ENCODE results near the gene DUS1L. TPM values are rescaled to one million over a fixed set of nuclear protein-coding genes. Genes with fewer than 3 reads are reported as not detected.

DUS1L gene
- total and polyA plus RNA-seq, 12 donors, result 34.1 to 191 (median 44.1) TPM

DNA sequence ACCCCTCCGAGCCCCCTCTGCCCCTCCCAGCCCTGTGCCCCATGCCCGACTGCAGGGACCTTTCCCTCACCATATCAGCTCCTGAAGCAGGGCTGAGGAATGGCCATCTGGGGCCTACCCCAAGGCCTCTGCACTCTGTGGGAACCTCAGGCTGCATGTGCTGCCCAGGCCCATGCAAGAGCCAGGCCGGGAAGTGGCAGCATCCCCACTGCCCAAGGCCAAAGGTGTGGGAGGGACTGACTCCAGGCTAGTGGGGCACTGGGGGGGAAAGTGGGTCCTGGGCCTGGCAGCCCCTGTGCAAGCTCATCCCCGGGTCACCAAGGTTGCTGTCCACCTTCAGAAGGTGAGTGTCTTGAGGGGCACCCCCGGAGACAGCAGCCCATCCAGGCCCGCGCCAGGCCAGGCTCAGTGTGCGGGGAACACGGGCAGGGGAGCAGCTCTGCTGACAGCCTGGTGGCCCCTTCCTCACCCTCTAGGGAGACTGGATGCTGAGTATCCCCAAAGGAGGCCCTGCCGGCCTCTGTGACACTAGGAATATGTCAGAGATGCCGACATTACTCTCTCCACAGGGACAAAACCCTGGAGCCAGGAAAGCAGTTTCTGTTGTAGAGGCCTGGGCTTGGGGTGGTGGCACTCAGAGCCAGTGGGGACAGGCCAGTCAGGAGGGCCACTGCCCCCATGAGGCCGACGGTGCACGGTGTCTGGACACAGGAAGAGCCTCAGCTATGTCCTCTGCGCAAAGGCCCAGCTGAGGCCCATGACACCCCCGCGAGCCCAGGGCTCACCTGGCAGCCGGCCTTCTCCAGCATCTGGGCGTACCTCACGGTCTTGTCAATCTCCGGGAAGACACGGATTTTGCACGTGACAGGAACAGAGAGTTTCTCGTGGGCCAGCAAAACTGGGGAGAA lies 3.3 kb downstream of the DUS1L start:
- TF ChIP-seq, protein P1, sequence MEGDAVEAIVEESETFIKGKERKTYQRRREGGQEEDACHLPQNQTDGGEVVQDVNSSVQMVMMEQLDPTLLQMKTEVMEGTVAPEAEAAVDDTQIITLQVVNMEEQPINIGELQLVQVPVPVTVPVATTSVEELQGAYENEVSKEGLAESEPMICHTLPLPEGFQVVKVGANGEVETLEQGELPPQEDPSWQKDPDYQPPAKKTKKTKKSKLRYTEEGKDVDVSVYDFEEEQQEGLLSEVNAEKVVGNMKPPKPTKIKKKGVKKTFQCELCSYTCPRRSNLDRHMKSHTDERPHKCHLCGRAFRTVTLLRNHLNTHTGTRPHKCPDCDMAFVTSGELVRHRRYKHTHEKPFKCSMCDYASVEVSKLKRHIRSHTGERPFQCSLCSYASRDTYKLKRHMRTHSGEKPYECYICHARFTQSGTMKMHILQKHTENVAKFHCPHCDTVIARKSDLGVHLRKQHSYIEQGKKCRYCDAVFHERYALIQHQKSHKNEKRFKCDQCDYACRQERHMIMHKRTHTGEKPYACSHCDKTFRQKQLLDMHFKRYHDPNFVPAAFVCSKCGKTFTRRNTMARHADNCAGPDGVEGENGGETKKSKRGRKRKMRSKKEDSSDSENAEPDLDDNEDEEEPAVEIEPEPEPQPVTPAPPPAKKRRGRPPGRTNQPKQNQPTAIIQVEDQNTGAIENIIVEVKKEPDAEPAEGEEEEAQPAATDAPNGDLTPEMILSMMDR (IDR thresholded peaks at IDR 0.05), result no peak
- Histone ChIP-seq H3K9me3 (no peaks in the 10 kb centered on the region), H3K27me3 (no peaks in the 10 kb centered on the region), H3K27ac (no peak overlapping the region), H3K4me3 (no peak overlapping the region), H3K36me3 (peaks cover 0 to 68% (median 26%) of the 10 kb centered on the region in 9 donors), H3K4me1 (peaks cover 17 to 31% (median 23%) of the 10 kb centered on the region in 9 donors)
- intact Hi-C loops (cut with DNase I), result no loop called here
- 81 to 87% methylated on average over 24 of the region's 24 CpGs for WGBS, 2 donors
- DNase-seq, result no peak
- ATAC-seq, result no peak

DNA sequence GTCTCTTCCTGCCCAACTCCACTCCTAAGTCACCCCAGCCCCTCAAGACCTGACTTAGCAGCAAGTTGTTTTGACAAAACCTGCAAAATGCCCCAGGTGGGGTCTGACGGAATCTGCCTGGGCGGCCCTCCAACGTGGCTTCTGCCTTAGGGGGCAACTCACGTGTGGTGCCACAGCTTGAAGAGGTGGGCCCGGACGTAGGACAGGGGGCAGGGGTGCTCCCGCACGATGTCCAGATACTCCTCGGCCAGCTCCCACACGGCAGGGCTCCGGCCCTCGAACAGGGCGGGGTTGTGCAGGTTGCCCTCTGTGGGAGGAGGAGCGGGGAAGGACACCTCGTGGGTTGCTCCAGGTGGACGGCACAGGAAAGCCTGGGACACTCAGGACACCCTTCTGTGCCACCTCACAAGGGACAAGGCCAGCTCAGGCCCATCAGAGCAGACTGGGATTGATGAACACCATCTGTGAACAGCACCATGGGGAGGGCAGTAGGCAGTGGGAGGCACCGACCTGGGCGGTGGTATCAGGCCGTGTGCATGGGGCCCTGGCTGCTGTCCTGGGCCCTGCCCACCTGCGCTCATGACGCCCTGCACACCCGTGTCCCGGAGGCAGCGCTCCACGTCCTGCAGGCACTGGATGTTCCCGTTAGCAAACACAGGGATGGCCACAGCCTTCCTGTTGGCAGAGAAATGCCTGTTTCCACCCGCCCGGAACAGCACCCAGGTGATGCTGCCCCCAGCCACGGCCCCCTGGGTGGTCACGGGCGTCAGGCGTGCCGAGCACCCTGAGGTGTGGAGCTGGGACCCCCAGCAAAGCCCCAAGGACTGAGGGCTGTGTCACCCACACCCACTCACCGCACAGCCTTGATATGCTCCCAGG lies 4.3 kb downstream of the DUS1L start:
- H3K4me3 ChIP-seq, result no peak overlapping the region
- peaks cover 15 to 26% (median 21%) of the 10 kb centered on the region in 9 donors for H3K4me1 ChIP-seq
- H3K36me3 ChIP-seq, result peaks cover 0 to 79% (median 30%) of the 10 kb centered on the region in 9 donors
- H3K27ac ChIP-seq, result no peak overlapping the region
- TF ChIP-seq, protein P1 (IDR thresholded peaks at IDR 0.05), result no peak
- no peaks in the 10 kb centered on the region for H3K27me3 ChIP-seq
- intact Hi-C loops (cut with DNase I), result no loop called here
- DNase-seq, result no peak
- 89 to 90% methylated on average over 33 to 34 of the region's 34 CpGs for WGBS, 2 donors
- ATAC-seq, result no peak
- H3K9me3 ChIP-seq, result no peaks in the 10 kb centered on the region

DNA sequence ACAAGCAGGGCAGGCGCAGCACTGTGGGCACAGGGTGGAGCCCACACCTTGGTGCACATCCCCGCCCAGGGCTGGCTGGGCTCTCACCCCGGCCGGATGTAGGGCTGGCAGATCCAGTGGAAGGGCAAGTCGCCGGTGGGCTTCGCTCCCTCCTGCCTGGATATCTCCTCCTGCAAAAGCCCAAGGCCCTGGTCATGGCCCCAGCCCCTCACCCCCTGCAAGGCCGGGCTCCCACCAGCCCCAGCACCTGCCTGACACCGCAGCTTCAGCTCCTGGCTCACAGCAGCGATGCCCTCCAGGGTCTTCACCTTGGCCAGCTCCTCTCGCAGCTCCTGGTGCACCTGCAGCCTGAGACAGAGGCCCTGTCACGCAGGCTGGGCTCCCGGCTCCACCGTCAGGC lies 5.0 kb downstream of the DUS1L start:
- DNase-seq (no peak), ATAC-seq (no peak)
- H3K27ac ChIP-seq, result no peak overlapping the region
- no peaks in the 10 kb centered on the region for H3K9me3 ChIP-seq
- no peaks in the 10 kb centered on the region for H3K27me3 ChIP-seq
- no peak overlapping the region for H3K4me3 ChIP-seq
- peaks cover 11 to 21% (median 15%) of the 10 kb centered on the region in 9 donors for H3K4me1 ChIP-seq
- H3K36me3 ChIP-seq, result peaks cover under 1 to 86% (median 30%) of the 10 kb centered on the region in 9 donors
- intact Hi-C loops (cut with DNase I), result no loop called here
- TF ChIP-seq, protein P1 (IDR thresholded peaks at IDR 0.05), result no peak
- 87 to 88% methylated on average over 14 of the region's 14 CpGs for WGBS, 2 donors

DNA sequence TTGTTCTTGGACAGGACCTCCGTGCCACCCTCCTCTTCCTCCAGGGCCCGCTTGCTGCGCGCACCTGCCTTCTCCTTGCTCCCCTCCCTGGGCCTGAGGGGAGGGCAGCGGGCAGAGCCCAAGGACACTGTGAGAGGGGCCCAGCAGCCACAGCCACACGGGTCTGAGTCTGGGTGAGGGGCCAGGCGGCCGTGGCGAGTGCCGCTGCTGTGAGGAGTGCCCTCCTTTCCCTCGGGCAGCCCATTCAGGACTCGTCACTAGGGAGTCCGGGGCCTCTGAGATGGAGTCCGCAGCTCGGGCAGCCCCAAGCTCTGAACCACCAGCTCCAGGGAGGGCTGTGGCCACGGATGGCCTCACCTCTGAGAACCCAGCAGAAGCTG lies 5.6 kb downstream of the DUS1L start:
- intact Hi-C loops (cut with DNase I), result no loop called here
- Histone ChIP-seq H3K4me3 (no peak overlapping the region), H3K9me3 (no peaks in the 10 kb centered on the region), H3K27me3 (no peaks in the 10 kb centered on the region), H3K27ac (no peak overlapping the region), H3K36me3 (peaks cover 2 to 92% (median 30%) of the 10 kb centered on the region in 9 donors), H3K4me1 (peaks cover 9 to 18% (median 12%) of the 10 kb centered on the region in 9 donors)
- 84 to 89% methylated on average over 16 of the region's 16 CpGs for WGBS, 2 donors
- ATAC-seq (no peak), DNase-seq (no peak)
- TF ChIP-seq, protein P1 (IDR thresholded peaks at IDR 0.05), result no peak
